Choroid plexus epithelial cell (primary cell): ENCODE results near the gene TTC34.

Source experiments
- DNase-seq: peaks from one replicate; pipeline ENCODE4 v3.0.0-alpha.2; 2010; ENCODE audit warnings: low read depth
- H3K4me3 ChIP-seq: 2 replicates; pipeline ENCODE4 v1.5.1; 2011; ENCODE audit warnings: low read depth, mild to moderate bottlenecking, control low read depth, low read length, moderate library complexity
- CTCF ChIP-seq: conservative IDR thresholded peaks from 2 replicates; pipeline ENCODE4 v1.5.1; 2011; ENCODE audit warnings: low read depth, mild to moderate bottlenecking, control low read depth, inconsistent platforms, low read length, moderate library complexity

TTC34 gene

GRCh38 chr1:2796890-2797740, 4.4 kb downstream of the TTC34 start:
- TF ChIP-seq CTCF, result no peak
- DNase-seq, result no peak
- no peak overlapping the region for H3K4me3 ChIP-seq

GRCh38 chr1:2795926-2796325, 5.6 kb downstream of the TTC34 start:
- DNase-seq, result no peak
- TF ChIP-seq CTCF, result no peak
- no peak overlapping the region for H3K4me3 ChIP-seq

- H3K4me3 ChIP-seq, result no peak overlapping the region
- no peak for TF ChIP-seq CTCF
- DNase-seq, result no peak
Observed at GRCh38 chr1:2791027-2791760, 10.3 kb downstream of the TTC34 start.

GRCh38 chr1:2789986-2790581, 11.4 kb downstream of the TTC34 start:
- no peak for TF ChIP-seq CTCF
- no peak for DNase-seq
- no peak overlapping the region for H3K4me3 ChIP-seq

- no peak for DNase-seq
- no peak overlapping the region for H3K4me3 ChIP-seq
- TF ChIP-seq CTCF, result no peak
Observed at GRCh38 chr1:2789164-2789985, 12.1 kb downstream of the TTC34 start.

- DNase-seq, result no peak
- no peak overlapping the region for H3K4me3 ChIP-seq
- TF ChIP-seq CTCF, result no peak
Observed at GRCh38 chr1:2788506-2789163, 12.9 kb downstream of the TTC34 start.
